BJ (cell line): ENCODE measurements around the gene UGT2B17. TPM values are rescaled to one million over a fixed set of nuclear protein-coding genes. Genes with fewer than 3 reads are reported as not detected.
"Not testable (repeated sequence)": the region's sequence is repeated elsewhere in the genome, so short reads cannot be mapped to it uniquely, and the experiment has no call there.

Source experiments
- CTCF ChIA-PET: fragments of 350-600 bp; formaldehyde crosslinking; extraction: SDS; loops from one replicate; lab custom pipeline; 2021; ENCODE audit warnings: antibody characterized with exemption, inconsistent platforms; lab: Yijun Ruan, JAX
- POLR2A ChIA-PET: fragments of 300-600 bp; sonication (Branson Sonifier 250); formaldehyde crosslinking; extraction: SDS; loops from one replicate; lab custom pipeline; 2021; ENCODE audit warnings: antibody characterized with exemption; lab: Charles Lee
- DNase-seq: peaks from one replicate; pipeline ENCODE4 v3.0.0-alpha.2; 2011; ENCODE audit warnings: low read depth
- H3K27me3 ChIP-seq: 2 replicates; pipeline ENCODE4 v1.6.0; 2011; ENCODE audit warnings: low read length; ENCODE audit not compliant: control insufficient read depth, insufficient read depth
- H3K36me3 ChIP-seq: 2 replicates; pipeline ENCODE4 v1.5.1; 2011; ENCODE audit warnings: low read length; ENCODE audit not compliant: control insufficient read depth, insufficient read depth
- H3K4me3 ChIP-seq: 2 replicates; pipeline ENCODE4 v1.5.1; 2011; ENCODE audit warnings: low read depth, mild to moderate bottlenecking, control low read depth, low read length
- polyA plus RNA-seq: library from polyadenylated mRNA; depleted of rRNA; stranded (reverse); fragments of >200 nt; gene quantifications from 2 replicates; pipeline ENCODE4 v1.2.3, GENCODE V29; 2011
- TF ChIP-seq, protein P1 (sequence below): IDR thresholded peaks from 2 replicates; pipeline ENCODE4 v1.5.1; 2011; ENCODE audit warnings: low read depth, mild to moderate bottlenecking, control low read depth, inconsistent platforms, low read length, moderate library complexity; ENCODE audit not compliant: insufficient read depth

The UGT2B17 gene
- polyA plus RNA-seq, 1 experiment: not detected

DNA sequence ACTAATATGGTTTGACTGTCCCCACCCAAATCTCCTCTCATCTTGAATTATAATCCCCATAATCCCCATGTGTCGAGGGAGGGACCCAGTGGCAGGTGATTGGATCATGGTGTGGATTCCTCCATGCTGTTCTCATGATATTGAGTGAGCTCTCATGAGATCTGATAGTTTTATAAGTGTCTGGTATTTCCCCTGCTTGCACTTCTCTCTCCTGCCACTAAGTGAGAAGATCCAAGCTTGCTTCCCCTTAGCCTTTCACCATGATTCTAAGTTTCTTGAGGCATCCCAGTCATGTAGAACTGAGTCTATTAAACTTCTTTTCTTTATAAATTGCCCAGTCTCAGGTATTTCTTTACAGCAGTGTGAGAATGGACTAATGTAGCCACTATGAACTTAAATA is 9.8 kb downstream of the UGT2B17 start:
- H3K27me3 ChIP-seq, H3K4me3 ChIP-seq, POLR2A ChIA-PET, DNase-seq, CTCF ChIA-PET, H3K36me3 ChIP-seq: not testable (repeated sequence)

DNA sequence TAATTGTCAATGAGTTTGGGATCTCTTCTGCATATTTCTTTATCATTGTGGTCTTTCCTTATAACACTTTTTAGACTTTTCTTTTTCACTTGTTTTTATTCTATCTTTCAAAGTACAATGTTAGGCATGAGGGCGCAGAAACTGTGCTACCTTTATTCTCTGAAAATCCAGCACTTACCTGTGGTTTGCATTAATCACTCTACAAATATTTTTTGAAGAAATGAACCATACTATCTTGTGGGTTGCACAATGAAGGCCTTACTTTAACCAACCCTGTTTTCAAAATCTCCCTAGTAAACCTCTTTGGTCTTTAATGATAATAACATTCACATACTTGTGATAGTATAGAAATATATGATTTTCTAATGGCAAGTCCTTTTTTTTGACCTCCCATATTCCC is 11.0 kb downstream of the UGT2B17 start:
- H3K4me3 ChIP-seq, DNase-seq, POLR2A ChIA-PET, CTCF ChIA-PET, H3K27me3 ChIP-seq, H3K36me3 ChIP-seq: not testable (repeated sequence)

DNA sequence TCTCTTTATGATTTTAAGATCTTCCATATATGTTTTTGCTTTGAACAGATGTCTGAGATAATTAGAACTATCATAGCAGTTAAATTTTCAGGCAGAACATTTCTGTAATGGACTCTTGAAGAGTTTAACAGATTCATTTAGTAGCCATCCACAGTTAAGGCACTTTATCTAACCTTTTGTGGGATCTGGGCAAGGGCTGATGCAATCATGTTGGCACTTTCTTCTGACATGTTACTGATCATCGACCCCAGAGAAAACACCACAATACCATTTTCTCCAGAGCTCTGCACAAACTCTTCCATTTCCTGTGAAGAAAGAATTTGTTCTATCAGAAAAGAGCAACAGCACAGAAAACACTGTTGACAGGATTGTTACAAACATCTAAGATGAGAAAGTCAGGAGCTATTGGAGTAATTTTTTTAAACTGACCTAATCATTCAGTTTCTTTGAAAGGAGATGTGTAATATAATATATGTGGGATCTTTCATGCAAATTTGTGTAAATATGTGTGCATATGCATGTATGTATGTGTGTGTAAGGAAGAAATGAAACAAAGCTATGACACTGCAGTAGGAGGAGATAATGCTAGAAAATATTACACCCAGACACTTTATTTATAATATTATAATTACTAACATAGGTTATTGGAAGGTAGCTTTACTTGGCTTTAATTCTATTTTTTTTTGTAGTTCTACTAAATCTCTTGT is 15.6 kb downstream of the UGT2B17 start:
- H3K4me3 ChIP-seq, H3K27me3 ChIP-seq, DNase-seq, POLR2A ChIA-PET, H3K36me3 ChIP-seq: not testable (repeated sequence)
- CTCF ChIA-PET: interaction anchor here (0.6 kb wide), 1 partner anchor 9 kb away, joined by 3 read pairs; no protein-coding TSS in a partner anchor

DNA sequence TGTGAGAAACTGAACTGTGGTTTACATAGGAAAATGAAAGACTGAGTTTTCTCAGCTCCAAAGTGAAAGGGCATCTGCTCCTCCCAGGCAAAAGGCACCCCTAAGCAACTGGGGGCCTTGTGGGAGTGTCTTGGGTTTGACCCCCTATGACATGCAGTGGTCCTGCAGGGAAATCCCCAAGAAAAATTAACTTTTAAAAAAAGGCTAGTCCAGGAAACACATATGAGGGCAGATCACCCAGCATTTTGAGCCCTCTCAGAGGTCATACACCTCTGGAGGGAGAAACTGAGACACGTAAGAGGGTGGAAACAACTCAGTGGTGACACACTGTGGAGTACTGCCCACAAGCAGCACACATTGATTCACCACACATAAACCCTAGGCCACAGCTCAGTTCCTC is 22.3 kb downstream of the UGT2B17 start:
- H3K4me3 ChIP-seq, H3K36me3 ChIP-seq, DNase-seq, POLR2A ChIA-PET, H3K27me3 ChIP-seq, CTCF ChIA-PET: not testable (repeated sequence)

DNA sequence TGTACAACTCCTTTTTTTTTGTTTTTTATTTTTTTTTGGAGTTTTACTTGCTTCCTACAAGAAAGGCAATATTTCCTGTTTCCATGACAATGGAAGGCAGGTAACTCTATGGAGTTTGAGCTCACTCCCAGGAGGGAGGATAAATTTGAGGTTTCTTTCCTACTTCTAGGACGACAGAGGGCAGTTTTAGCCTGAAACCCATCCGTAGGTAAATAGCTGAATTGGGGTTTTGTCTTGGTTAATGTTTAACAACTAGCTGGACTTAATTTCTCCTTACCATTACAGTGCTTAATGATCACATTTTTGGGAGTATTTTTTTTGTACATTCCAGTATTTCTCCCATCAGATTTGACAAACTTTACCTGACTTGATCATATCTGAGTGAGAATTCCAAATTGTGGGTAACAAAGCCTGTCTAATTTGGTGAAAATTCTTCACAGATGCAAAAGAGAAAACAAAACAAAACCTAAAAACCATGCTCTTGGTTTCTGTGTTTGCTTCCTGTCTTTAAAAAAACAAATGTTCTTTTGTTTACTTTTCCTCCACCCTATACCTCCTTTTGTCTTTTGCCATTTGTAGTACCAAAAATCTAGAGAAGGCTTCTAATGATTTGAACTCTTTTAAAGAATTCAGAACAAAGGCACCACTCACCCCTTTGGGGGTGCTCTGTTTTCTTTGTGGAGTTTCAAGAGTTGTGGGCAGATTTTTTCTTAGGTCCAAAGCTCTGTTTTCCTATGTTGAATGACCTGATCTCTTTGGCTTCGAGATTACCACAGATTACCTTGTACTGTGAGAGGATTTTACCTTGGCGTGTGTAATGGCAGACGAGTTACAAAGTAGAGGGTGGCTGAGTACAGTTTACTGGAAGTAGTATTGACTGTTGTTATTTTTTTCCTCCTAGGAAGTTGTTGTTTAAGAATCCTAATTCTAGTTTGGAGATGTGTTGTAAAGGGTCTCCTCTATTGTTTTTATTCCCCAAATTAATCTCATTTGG is 23.0 kb downstream of the UGT2B17 start:
- H3K27me3 ChIP-seq, POLR2A ChIA-PET, CTCF ChIA-PET, H3K36me3 ChIP-seq, H3K4me3 ChIP-seq, DNase-seq: not testable (repeated sequence)

DNA sequence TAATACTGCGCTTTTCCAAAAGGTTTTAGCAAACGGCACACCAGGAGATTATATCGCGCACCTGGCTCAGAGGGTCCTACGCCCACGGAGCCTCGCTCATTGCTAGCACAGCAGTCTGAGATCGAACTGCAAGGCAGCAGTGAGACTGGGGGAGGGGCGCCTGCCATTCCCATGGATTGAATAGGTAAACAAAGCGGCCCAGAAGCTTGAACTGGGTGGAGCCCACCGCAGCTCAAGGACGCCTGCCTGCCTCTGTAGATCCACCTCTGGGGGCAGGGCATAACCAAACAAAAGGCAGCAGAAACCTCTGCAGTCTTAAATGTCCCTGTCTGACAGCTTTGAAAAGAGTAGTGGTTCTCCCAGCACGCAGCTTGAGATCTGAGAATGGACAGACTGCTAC is 33.4 kb downstream of the UGT2B17 start:
- POLR2A ChIA-PET, CTCF ChIA-PET, DNase-seq, H3K27me3 ChIP-seq, H3K4me3 ChIP-seq, H3K36me3 ChIP-seq: not testable (repeated sequence)

DNA sequence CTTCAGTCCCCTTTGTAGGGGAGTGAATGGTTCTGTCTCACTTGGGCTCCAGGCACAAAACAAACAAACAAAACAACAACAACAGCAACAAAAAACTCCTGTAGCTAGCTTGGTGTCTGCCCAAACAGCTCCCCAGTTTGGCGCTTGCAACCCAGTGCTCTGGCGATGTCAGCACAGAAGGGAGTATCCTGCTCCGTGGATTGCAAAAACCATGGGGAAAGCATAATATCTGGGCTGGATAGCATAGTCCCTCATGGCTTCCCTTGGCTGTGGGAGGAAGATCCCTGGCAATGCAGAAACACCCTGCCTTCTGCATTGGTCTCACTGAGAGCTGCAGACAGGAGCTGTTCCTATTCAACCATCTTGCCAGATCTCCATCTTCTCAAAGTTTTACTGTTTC is 39.7 kb downstream of the UGT2B17 start:
- ChIA-PET POLR2A (no interaction called here), CTCF (no interaction called here)
- no peak overlapping the region for H3K4me3 ChIP-seq
- TF ChIP-seq, protein P1, sequence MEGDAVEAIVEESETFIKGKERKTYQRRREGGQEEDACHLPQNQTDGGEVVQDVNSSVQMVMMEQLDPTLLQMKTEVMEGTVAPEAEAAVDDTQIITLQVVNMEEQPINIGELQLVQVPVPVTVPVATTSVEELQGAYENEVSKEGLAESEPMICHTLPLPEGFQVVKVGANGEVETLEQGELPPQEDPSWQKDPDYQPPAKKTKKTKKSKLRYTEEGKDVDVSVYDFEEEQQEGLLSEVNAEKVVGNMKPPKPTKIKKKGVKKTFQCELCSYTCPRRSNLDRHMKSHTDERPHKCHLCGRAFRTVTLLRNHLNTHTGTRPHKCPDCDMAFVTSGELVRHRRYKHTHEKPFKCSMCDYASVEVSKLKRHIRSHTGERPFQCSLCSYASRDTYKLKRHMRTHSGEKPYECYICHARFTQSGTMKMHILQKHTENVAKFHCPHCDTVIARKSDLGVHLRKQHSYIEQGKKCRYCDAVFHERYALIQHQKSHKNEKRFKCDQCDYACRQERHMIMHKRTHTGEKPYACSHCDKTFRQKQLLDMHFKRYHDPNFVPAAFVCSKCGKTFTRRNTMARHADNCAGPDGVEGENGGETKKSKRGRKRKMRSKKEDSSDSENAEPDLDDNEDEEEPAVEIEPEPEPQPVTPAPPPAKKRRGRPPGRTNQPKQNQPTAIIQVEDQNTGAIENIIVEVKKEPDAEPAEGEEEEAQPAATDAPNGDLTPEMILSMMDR: no peak
- no peak for DNase-seq
- H3K27me3 ChIP-seq: no peaks in the 10 kb centered on the region
- H3K36me3 ChIP-seq: no peaks in the 10 kb centered on the region

DNA sequence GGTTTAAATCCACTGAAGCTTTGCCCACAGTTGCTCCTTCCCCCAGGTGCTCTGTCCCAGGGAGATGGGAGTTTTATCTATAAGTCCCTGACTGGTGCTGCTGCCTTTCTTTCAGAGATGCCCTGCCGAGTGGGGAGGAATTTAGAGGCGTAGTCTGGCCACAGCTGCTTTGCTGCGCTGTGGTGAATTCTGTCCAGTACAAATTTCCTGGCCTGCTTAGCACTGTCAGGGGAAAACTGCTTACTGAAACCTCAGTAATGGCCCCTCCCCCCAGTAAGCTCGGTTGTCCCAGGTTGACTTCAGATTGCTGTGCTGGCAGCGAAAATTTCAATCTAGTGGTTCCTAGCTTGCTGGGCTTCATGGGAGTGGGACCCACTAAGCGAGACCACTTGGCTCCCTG is 40.1 kb downstream of the UGT2B17 start:
- CTCF ChIA-PET: no interaction called here
- no peak overlapping the region for H3K4me3 ChIP-seq
- POLR2A ChIA-PET: no interaction called here
- H3K36me3 ChIP-seq: no peaks in the 10 kb centered on the region
- TF ChIP-seq, protein P1: no peak
- DNase-seq: no peak
- no peaks in the 10 kb centered on the region for H3K27me3 ChIP-seq

DNA sequence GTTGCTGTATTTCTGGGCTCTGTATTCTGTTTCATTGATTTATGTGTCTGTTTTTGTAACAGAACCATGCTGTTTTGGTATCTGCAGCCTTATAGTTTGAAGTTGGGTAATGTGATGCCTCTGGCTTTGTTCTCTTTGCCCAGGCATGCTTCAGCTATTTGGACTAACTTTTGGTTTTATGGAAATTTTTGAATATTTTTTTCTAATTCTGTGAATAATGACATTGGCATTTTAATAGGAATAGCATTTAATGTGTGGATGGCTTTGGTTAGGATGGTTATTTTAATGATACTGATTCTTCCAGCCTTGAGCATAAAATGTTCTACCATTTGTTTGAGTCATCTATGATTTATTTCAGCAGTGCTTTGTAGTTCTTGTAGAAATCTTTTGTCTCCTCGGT is 53.9 kb downstream of the UGT2B17 start:
- CTCF ChIA-PET, H3K4me3 ChIP-seq, H3K36me3 ChIP-seq, H3K27me3 ChIP-seq, POLR2A ChIA-PET: not testable (repeated sequence)
- peak; percentile 9 for DNase-seq
